HG03095 (cell line): Measurements from ENCODE around the gene SERPINB11.
"Not testable (repeated sequence)": the region's sequence is repeated elsewhere in the genome, so short reads cannot be mapped to it uniquely, and the experiment has no call there.

Source experiments
- ATAC-seq: cut with Tn5 transposase; IDR thresholded peaks from one replicate; pipeline ENCODE4 v1.9.1; 2021; ENCODE audit warnings: moderate library complexity; ENCODE audit not compliant: unreplicated experiment

SERPINB11 gene

DNA sequence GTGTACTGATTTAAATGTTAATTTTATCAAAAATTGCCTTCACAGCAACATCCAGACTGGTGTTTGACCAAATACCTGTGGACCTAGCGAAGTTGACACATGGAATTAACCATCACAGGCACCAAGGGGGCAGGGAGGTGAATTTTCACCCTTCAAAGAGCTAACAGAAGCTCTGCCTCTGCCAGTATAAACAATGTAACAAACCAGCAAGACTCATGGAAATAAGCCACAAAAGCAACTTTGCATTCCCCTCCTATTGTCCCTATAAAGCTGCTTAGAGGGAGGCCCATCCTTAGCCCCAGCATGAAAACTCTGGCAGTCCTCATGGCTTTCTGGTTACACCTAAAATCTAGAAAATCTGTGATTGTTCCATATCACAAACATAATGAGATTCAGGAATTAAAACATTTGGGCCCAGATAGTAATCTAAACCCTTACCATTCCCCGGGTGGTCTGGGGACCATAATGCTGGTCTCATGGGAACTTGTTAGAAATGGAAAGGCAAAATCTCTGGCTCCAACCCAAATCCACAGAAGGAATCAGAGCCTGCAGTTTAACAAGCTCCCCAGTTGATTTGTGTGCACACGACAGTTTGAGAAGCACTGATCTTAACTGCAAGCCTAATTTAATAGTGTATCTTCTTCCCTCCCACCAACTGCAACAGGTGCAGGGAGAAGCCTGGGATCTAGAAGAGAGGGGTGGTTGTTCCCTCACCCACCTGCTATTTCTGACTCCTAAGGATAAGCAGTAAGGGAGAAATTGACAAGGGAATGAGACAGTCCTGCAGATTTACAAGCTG lies 23.1 kb downstream of the SERPINB11 start:
- no peak for ATAC-seq

DNA sequence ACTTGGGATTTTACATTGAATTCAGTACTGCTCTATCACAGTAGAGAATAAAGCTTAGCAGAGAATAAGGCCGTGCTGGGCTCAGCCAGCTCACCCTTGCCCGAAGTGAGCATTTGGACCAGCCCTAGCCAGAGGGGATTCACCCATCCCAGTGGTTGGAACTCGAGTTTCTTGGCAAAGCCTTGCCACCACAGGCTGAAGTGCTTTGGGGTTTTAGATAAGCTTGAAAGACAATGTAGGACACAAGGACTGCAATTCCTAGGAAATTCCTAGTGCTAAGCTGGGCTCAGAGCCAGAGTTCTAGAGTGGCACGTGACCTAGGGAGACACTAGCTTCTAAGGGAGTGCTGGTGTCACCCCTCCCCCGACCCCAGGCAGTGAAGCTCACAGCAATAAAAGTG lies 28.0 kb downstream of the SERPINB11 start:
- no peak for ATAC-seq

DNA sequence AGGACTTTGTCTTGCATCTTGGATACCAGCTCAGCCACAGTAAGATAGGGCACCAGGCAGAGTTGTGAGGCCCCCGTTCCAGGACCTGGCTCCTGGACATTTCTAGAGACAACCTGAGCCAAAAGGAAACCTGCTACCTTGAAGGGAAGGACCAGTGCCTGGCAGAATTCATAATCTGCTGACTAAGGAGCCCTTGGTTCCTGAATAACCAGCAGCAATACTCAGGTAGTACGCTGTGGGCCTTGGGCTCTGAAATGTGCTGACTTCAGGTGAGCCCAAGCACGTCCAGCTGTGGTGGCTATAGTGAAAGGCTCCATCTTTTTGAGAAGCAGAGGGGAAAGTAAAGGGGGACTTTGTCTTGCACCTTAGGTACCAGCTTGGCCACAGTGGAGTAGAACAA lies 28.5 kb downstream of the SERPINB11 start:
- no peak for ATAC-seq

DNA sequence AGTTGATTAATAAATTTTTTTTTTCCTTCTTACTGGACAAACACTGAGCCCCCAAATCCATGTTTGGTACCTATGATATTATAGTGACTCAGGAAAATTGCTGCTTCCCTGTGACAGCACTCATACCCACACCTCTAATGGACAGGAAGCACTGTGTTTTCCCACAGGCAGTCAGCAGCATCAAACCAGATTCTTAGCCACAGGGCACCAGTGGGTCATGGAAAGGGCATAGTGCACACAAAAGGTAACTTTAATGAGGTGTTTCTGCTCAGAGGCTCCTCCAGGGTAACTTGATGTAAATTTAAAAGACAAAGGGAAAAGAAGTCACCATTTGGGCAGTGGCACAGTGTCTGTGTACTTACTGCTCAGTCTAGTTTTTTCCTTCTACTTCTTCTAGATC lies 34.1 kb downstream of the SERPINB11 start:
- ATAC-seq: no peak

DNA sequence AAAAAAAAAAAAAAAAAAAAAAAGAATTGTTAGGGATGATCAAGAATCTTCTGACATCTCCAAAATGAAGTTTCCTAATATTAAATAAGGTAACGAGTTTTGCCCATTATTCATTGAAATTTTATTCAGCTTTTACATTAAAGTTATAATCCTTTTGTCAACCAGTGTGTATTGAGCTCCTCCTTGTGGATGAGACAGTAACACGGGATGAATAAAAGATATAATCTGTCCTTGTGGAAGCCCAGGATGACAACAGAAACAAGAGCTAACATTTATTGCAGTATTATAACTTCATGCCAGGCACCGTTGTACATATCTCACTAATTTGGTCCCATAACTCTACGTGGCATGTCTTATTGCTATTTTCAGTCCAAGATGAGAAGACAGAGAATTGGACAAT lies 39.0 kb downstream of the SERPINB11 start:
- ATAC-seq: no peak

DNA sequence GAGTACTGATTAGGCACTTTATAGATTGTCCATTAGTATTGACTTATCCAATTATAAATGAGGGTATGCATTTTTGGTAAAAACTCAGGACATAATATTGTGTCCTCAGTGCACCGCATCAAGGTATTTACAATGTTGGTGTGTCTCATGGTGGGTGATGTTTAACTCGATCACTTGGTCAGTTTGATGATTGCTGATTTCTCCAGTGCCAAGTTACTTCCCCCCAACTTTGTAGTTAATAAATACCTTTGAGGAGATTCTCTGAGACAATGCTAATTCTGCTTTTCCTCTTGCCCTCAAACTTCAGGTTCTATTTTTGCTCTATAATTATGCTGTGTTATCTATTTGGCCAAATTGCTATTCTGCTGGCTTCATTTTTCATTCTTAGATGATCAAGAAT lies 44.2 kb downstream of the SERPINB11 start:
- ATAC-seq: no peak

DNA sequence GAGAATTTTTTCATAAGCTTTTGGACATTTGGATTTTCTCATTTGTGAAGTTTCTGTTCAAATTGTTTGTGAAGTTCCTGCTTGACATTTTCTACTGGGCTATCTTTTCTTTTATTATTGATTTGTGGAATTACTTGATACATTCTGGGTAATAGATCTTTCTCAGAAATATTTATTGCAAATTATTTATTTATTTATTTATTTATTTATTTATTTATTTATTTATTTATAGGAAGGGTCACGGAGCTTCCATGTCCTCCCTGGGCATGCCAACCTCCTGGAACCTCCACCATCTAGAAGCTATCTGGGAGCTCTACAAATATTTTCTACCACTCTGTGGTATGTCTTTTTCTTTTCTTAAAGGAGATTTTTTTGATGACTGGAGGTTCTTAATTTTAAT lies 46.7 kb downstream of the SERPINB11 start:
- no peak for ATAC-seq

DNA sequence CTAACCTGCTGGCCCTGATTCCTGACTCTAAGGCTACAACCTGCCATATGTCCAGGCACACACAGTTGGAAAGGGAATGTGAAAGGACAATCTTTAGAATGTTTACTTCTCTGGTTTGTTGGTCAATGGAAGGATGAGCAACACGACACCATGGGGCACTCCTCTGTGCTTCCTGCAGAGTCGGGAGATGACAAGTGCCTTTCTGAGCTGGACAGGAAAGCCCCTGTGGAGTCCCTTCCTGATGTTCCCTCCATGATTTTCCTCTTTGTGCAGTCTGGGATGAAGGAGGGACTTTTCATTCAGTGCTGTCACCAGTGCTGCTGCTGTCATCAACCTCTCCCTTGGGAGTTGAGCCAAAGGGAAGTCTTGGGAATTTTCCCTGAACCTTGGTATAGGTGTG lies 49.9 kb downstream of the SERPINB11 start:
- no peak for ATAC-seq

DNA sequence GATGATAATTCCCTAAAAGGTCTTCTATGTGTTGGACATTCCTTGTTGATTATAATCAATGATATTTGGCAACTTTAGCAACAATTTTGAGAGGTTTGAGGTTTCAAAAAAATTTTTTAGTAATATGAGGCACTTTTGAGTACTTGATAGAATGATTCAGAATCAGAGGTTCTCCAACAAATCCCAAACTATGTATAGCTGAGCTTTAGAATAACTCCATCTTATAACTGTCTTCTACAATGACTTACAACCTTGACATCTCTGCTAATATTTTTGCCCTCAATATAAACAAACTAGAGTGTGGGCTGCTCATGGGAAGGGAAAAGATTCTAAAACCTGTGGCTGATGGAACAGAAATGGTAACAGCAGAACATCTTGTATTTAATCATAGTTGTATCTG lies 50.9 kb downstream of the SERPINB11 start:
- no peak for ATAC-seq

DNA sequence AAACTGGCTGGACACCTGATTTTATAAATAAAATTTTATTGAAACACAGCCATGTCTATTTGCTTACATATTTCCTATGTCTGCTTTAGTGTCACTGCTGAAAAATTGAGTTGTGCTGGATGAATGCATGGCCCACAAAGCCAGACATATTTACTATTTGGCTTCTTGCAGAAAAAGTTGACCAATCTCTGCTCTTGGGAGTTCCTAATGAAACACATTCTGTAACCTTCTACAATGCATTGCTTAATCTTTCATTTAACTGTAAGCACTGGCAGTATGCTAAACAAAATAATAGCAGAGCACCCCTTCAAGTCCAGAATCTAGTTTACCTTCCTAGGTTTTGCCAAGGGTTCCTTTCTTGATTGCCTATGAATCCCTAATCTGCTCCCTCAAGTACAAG lies 54.8 kb downstream of the SERPINB11 start:
- ATAC-seq: no peak

DNA sequence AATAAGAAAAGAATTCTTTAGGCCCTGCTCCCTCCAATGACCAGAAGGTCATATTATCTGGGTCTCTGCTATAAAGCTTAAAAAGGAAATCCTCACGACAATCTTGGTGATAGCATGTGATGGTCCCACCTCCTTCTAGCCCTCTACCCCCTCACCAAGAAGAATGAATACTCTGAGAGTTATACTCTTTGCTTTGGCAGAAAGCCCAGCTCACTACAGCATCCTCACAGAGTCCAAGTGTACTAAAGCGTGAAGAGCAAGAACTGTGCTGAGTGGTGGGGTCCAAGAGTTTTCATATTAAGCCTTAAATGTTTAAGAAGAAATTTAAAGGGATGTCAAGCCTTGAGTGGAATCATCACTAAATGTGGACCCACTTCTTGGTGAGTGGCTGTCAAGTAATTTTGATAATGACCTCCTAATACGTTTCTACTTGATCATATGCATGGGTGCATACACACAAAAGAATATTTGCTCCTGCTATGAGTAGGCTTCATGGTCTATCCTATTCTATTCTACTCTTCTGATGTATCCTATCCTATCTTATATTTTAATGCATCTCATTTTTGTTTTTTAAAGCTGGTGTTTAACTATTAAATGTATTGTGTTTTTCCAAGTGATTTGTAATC lies 56.0 kb downstream of the SERPINB11 start:
- ATAC-seq: no peak

DNA sequence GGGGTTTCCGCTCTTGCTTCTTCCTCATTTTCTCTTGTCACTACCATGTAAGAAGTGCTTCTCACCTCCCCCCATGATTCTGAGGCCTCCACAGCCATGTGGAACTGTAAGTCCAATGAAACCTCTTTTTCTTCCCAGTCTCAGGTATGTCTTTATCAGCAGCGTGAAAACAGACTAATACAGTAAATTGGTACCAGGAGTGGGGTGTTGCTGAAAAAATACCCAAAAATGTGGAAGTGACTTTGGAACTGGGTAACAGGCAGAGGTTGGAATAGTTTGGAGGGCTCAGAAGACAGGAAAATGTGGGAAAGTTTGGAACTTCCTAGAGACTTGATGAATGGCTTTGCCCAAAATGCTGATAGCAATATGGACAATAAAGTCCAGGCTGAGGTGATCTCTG lies 57.0 kb downstream of the SERPINB11 start:
- ATAC-seq: not testable (repeated sequence)

DNA sequence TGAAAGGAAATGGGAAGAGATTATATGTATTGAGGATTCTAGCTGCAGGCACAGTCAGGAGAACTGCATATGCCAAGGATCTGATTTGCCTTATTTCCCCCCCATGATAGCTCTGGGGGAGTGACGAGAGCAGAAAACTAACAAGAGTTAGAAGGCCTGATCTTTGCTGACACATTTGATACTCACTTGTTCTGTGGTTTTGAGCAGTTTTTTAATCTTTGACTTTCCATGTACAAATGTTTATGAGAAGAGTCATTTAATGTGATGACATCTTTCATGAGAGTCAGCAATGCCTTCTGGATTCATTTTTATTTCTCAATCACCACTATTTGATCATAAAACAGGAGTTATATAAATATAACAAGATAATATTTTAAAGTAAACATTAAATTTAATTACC lies 59.8 kb downstream of the SERPINB11 start:
- no peak for ATAC-seq

DNA sequence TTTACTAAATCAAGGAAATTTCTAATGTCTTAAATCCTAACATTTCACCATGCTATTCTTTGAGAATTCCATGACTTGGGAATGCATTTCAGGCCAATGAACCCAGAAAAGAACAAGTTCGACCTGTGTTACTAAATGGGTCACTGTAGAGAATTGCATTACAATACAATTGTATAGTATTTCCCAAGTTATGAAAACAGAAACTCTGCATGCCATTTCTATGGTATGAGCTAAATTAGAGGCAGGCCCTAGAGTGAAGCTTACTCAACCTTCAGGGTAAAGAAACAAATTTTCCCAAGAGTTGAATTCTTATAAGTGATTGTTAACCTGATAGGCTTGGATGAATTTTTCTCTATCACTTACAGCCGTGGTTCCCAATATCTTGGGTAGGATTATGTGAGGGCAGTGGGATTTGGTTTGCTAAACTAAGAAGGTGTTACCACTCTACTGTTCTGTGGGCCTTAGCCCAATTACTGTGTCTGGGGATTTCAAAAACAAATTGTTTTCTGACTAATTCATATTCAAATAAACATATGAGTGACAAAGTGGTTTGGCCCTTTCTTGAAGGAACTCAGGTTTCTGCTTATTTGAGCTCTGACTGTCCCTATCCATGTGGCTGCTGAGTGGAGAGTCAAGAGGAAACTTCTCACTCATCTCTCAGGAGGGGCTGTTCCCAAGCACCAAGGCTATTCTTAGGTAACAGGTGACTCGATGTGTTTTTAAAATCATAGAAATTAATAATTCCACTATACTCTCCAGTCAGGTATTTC lies 61.3 kb downstream of the SERPINB11 start:
- ATAC-seq: no peak

DNA sequence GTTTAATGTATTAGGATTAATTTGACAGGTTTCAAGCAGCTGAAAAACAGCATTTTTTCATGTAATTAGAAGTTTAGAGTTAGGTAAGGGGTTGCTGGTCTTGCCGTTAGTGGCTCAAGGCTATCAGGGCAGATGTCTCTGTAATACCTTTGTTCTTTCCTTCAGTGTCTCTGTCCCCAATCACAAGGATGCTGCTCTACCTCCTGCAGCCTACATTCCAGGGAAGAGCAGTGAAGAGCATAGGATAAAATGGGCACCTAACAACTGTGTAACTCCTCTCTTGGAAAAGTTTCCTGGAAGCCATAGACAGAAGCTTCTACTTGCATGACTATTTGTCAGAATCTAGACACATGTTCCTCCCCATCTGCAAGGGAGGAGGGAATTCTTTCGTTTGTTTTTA lies 63.1 kb downstream of the SERPINB11 start:
- no peak for ATAC-seq
